Glomerular endothelial cell (primary cell): ENCODE measurements around the gene CDH20. TPM values are rescaled to one million over a fixed set of nuclear protein-coding genes. Genes with fewer than 3 reads are reported as not detected.

ENCODE experiments used
- DNase-seq: peaks from one replicate; pipeline ENCODE4 v3.0.0-alpha.2; 2011; ENCODE audit warnings: low read depth, low spot score; ENCODE audit errors: extremely low read depth
- total RNA-seq: library from RNA; depleted of rRNA; stranded (reverse); fragments of >200 nt; gene quantifications from 2 replicates; pipeline ENCODE4 v1.2.3, GENCODE V29; 2015

CDH20 gene
- total RNA-seq: 0.24 TPM in 1 of 2 replicates, not detected in the other

DNA sequence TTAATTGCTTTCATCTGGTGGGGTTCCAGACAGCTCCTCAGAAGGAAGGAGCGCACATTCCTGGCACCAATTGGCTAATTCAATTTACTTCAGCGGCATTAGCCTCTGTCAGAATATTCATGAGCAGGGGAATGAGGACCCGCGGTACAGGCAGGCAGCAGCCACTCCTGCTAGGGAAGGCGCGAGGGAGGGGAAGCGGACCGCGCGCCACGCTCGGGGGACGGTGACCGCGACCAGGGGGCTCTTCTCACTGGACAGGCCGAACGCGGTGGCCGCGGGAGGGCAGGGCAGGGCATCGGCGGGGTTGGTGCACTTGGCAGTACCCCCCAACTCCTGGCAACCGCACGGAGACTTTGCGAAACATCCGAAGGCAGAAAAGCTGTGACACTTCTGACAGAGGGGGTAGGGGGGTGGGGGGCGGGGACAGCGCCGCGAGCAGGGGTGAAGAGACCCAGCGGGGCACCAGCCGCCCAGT is at the start of gene CDH20:
Gene CDH20 (plus strand): TSS at position 160 of the 475 bp plus-strand sequence.
- DNase-seq: no peak

GRCh38 chr18:61284039-61284438 is 49.2 kb upstream of the CDH20 start:
- no peak for DNase-seq

DNA sequence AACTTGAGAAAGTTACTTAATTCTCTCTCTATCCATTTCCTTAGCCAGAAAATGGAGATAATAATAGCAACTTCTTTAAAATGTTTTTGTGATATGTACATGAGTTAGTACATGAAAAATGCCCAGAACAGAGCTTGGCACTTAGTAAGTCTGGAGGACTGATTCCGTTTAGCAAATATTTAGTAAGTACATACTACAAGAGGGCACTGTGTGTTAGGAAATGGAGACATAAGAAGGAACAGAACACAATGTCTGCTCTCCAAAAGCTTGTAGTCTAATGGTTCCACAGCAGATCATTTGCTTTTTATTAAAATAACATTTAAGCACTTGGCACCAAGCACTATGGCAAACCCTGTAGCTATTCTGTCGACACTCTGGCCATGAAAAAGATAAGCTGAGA is 47.5 kb upstream of the CDH20 start:
- DNase-seq: no peak

DNA sequence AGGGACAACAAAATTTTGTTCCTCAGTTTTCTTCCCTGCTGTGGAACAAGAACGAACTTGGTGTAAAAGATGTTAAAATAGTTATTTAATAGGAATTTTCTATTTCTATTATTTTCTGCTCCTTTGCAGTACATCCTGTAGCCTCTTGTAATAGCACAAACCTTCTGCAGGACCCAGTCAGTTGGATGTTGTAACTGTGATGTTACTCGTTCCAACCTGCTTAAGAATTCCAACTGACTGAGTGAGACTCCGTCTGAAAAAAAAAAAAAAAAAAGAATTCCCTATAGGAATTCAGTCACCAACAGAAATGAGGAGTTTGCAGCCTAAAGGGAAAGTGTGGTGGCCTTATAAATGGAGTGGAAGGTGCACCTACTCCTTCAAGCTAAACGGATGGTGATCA is 46.4 kb upstream of the CDH20 start:
- no peak for DNase-seq

DNA sequence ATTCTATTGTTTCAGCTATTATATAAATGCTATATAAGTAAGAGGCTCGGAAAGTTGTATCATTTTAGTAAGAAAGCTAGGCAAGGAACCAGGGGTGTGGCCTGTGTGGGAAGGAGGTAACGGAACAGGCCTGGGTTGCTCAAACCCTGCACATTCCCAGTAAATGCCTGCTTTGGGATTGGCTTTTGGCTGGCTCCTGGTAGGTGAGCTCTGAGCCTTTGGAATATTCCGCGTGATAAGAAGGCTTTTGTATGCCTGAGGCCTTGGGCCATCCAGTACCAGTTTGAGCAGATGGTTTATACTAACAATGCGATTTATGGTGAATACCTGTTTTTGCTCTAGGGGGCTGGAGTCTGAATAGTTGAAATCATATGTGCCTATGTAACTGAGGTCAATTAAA is 42.6 kb upstream of the CDH20 start:
- no peak for DNase-seq

DNA sequence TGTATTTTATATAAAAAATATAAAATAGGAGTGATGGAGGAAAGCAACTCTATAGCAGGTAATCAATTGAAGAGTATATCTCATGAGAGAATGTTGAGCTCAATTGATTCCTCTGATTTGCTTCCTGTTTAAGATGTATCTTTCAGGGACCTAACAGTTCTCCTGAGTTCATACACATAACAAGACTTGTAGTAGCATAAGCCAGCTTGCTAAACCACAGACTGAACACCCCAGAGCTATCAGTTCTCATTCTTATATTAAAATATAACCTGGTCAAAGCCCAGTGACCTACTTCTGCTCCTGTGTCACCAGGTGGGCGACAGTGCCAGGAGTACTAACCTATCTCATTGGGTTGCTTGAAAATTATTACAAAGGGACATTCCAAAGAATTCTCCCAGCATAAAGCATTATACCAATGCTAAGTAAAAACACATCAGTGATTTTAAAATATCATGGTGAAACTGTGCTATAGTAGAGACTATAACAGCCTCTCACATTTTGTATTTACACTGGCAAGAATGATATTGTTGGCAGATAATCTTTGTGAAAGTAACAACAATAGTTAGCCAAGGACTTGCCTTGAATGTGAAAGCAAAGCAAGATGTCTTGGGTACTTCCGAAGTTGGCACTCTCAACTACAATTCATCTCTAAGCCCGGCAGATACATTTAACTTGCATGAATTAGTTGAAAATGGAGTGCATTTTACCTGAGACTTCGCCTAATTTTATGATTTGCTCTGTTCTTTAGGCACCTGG is 40.8 kb upstream of the CDH20 start:
- DNase-seq: no peak

- no peak for DNase-seq
Observed at GRCh38 chr18:61295153-61295552, 38.1 kb upstream of the CDH20 start.

GRCh38 chr18:61308004-61308403 is 25.2 kb upstream of the CDH20 start:
- DNase-seq: no peak

GRCh38 chr18:61308795-61309393 is 24.3 kb upstream of the CDH20 start:
- DNase-seq: peak; percentile 5

GRCh38 chr18:61322265-61322873 is 10.9 kb upstream of the CDH20 start:
- no peak for DNase-seq

- DNase-seq: no peak
Observed at GRCh38 chr18:61323951-61324350, 9.3 kb upstream of the CDH20 start.

DNA sequence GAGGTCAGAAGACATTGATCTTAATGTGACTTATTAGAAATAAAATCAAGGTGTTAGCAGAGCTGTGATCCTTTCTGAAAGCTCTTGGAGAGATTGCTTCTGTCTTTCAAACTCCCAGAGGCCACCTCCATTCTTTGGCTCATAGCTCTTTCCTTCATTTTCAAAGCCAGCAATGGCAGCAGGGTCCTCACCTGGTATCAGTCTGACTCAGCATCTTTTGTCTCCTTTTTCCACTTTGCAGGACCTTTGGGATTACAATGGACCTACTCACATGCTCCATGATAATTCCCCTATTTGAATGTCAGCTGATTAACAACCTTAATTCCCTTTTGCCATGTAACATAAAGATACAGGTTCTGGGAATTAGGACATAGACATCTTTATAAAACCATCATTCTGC is 6.8 kb upstream of the CDH20 start:
- DNase-seq: no peak

DNA sequence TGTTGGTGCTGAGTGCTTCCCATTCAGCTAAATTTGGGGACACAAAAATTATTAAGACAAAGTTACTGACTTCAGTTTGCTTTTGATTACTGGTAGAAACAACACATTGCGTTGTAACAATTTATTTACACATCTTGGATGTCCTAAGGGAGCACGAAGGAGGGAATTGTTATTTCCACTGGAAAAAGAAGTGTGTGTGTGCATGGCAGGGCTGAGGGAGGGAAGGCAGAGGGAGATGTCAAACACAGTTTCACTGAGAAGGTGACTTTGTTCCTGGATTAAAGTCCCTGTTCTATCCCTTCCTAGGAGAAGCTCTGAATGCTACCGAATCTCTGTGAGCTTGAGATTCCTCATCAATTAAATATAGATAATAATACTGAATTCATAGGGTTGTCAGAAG is 3.8 kb upstream of the CDH20 start:
- DNase-seq: no peak

- DNase-seq: no peak
Observed at GRCh38 chr18:61331051-61331450, 2.2 kb upstream of the CDH20 start.

- DNase-seq: no peak
Observed at GRCh38 chr18:61333746-61334490, 688 bp downstream of the CDH20 start.

- no peak for DNase-seq
Observed at GRCh38 chr18:61334491-61334850, 1.2 kb downstream of the CDH20 start.

- DNase-seq: no peak
Observed at GRCh38 chr18:61334951-61335683, 1.9 kb downstream of the CDH20 start.

- DNase-seq: no peak
Observed at GRCh38 chr18:61335684-61336555, 2.7 kb downstream of the CDH20 start.

DNA sequence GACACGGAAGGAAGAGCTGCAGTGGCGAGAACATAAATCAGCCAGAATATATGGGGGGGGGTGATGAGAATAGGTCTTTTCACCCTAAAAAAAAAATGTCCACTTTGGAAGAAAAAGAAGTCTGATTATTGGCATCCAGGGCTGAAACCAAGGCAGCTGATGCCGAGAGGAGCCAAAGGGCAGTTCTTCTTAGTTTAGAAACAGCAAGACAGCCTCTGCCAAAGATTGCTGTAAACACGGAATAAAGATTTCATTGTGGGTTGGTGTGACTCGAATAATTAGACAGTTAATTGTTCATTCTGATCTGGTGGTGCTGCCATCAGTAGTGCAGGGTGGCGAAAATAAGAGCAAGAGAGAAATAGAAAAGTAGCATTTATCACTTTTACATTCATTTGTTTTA is 3.5 kb downstream of the CDH20 start:
- no peak for DNase-seq

- no peak for DNase-seq
Observed at GRCh38 chr18:61337527-61337926, 4.3 kb downstream of the CDH20 start.
